Natural killer cell (primary cell): ENCODE data around the gene ZNF562. TPM values are rescaled to one million over a fixed set of nuclear protein-coding genes. Genes with fewer than 3 reads are reported as not detected.
"Not testable (repeated sequence)": the region's sequence is repeated elsewhere in the genome, so short reads cannot be mapped to it uniquely, and the experiment has no call there.

Experiments used
- ATAC-seq, 3 donors: fragments of 150-1000 bp in 2 of 3; fragments of 200-7000 bp in 1 of 3; cut with Tn5 transposase; 1 replicate in 1 of 3; 2 replicates in 2 of 3; pipeline ENCODE4 v1.10.0; 2021; ENCODE audit warnings: mild to moderate bottlenecking in 2 of 3, moderate library complexity in 2 of 3
- DNase-seq, 2 donors: peaks; one replicate each; pipeline versions ENCODE4 v3.0.0 to v3.0.0-alpha.2; 2013 to 2021; ENCODE audit warnings: mixed read lengths in 1 of 2
- H3K27ac ChIP-seq: one replicate; pipeline ENCODE4 v1.5.1; 2013; ENCODE audit warnings: mild to moderate bottlenecking, low read length
- H3K27me3 ChIP-seq: one replicate; pipeline ENCODE4 v1.6.1; 2013; ENCODE audit warnings: low read length; ENCODE audit not compliant: control insufficient read depth, insufficient read depth
- H3K36me3 ChIP-seq: one replicate; pipeline ENCODE4 v1.6.1; 2013; ENCODE audit warnings: low read length; ENCODE audit not compliant: control insufficient read depth, insufficient read depth
- H3K4me1 ChIP-seq: one replicate; pipeline ENCODE4 v1.6.1; 2013; ENCODE audit warnings: low read length; ENCODE audit not compliant: control insufficient read depth, insufficient read depth
- H3K4me3 ChIP-seq: one replicate; pipeline ENCODE4 v1.5.1; 2013; ENCODE audit warnings: low read length
- H3K9me3 ChIP-seq: one replicate; pipeline ENCODE4 v1.6.1; 2013; ENCODE audit warnings: low read length; ENCODE audit not compliant: control insufficient read depth, insufficient read depth
- H3K27ac Mint-ChIP-seq, 2 donors: one replicate each; pipeline ENCODE4 v1.8.0; 2022; ENCODE audit warnings: mild to moderate bottlenecking in 2 of 2, mixed read lengths in 2 of 2, moderate library complexity in 1 of 2
- H3K27me3 Mint-ChIP-seq, 2 donors: one replicate each; pipeline ENCODE4 v1.8.0; 2022; ENCODE audit warnings: low read depth in 2 of 2, mixed read lengths in 2 of 2
- H3K36me3 Mint-ChIP-seq: one replicate; pipeline ENCODE4 v1.8.0; 2022; ENCODE audit warnings: mixed read lengths
- H3K4me1 Mint-ChIP-seq, 2 donors: one replicate each; pipeline ENCODE4 v1.8.0; 2022; ENCODE audit warnings: mixed read lengths in 2 of 2
- H3K4me3 Mint-ChIP-seq: one replicate; pipeline ENCODE4 v1.8.0; 2022; ENCODE audit warnings: mild to moderate bottlenecking, moderate library complexity, mixed read lengths
- H3K9me3 Mint-ChIP-seq, 2 donors: one replicate each; pipeline ENCODE4 v1.8.0; 2022; ENCODE audit warnings: mixed read lengths in 2 of 2
- CTCF ChIP-seq: fragments of 200-600 bp; IDR thresholded peaks from one replicate; pipeline ENCODE4 v1.8.0; 2022; ENCODE audit warnings: antibody characterized with exemption
- WGBS: methylation state at CpG from one replicate; pipeline ENCODE4 v1.1.7; 2013; ENCODE audit warnings: missing lambda C conversion rate; ENCODE audit not compliant: insufficient coverage; 5-methylcytosine and 5-hydroxymethylcytosine counted together
- intact Hi-C: fragments of 100-400 bp; cut with micrococcal nuclease; formaldehyde crosslinking; loops from one replicate; pipeline ENCODE4 v1.14.2; 2022
- total RNA-seq, 4 donors: library from RNA; stranded (reverse); fragments of 120-200 nt in 1 of 4; gene quantifications; one replicate each; pipeline versions ENCODE4 v1.2.3 to v1.2.4, GENCODE V29; 2013 to 2022

The ZNF562 gene
- total RNA-seq, 3 donors from 2014 or later (not counting 1 experiment from before 2014, with no cell fraction given), result 21.6 to 25.3 (median 23.1) TPM

GRCh38 chr19:9702186-9702585, 27.3 kb upstream of the ZNF562 start:
- peaks cover 0 to 7% of the 10 kb centered on the region in 2 donors for H3K27me3 Mint-ChIP-seq
- peaks cover 4% of the 10 kb centered on the region for H3K4me1 ChIP-seq
- no peak for TF ChIP-seq CTCF
- H3K27ac Mint-ChIP-seq, result no peak overlapping the region
- H3K27ac ChIP-seq, result no peak overlapping the region
- H3K9me3 Mint-ChIP-seq, result no peaks in the 10 kb centered on the region
- no peak overlapping the region for H3K4me3 ChIP-seq
- no peaks in the 10 kb centered on the region for H3K36me3 Mint-ChIP-seq
- H3K36me3 ChIP-seq, result no peaks in the 10 kb centered on the region
- H3K4me3 Mint-ChIP-seq, result no peak overlapping the region
- ATAC-seq, result no peak
- no peaks in the 10 kb centered on the region for H3K9me3 ChIP-seq
- H3K27me3 ChIP-seq, result no peaks in the 10 kb centered on the region
- no peak for DNase-seq
- 92% methylated on average over 6 of the region's 6 CpGs for WGBS
- H3K4me1 Mint-ChIP-seq, result peaks cover 0 to 8% of the 10 kb centered on the region in 2 donors
- intact Hi-C loops, result no loop called here

DNA sequence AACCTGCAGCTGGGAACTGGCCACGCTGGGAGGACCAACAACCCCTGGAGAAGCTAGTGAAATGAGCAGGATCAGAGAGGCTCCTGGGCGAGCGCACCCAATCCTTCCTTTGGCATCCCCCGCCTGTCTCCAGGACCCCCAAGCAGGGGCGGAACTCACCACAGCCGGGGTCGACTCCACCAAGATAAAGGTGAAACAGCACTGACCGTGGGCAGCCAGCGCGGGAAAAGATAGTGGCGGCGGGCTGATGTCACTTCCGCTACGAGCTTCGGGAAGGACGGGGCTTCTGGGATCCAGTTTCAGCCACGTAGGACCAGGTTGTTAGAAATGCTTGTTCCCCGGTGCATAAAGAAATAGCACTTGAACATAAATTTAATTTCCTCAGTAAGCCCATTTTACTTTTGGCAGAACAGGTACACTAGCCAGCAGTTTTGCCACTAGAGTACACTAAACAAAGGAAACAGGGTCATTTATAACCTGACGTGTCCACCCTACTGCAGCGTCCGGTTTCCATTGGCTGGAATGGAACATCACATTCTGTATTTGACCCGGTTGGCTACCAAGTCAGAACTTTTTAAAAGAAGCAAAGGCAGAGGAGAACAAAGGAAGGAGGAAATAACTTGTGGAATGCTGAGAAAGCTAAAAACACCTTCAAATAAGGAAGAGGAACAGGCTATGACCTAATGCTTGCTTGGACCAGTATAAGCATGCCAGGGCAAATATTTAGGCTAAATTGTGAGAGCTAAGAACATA, 25.5 kb upstream of the ZNF562 start:
- H3K9me3 ChIP-seq, result no peaks in the 10 kb centered on the region
- Mint-ChIP-seq H3K4me1 (peaks cover 0 to 8% of the 10 kb centered on the region in 2 donors), H3K9me3 (no peaks in the 10 kb centered on the region), H3K27me3 (peaks cover 0 to 7% of the 10 kb centered on the region in 2 donors), H3K27ac (no peak overlapping the region), H3K4me3 (no peak overlapping the region), H3K36me3 (no peaks in the 10 kb centered on the region)
- 95% methylated on average over 22 of the region's 22 CpGs for WGBS
- intact Hi-C loops, result no loop called here
- TF ChIP-seq CTCF, result no peak
- DNase-seq (no peak), ATAC-seq (no peak)
- no peak overlapping the region for H3K4me3 ChIP-seq
- no peaks in the 10 kb centered on the region for H3K36me3 ChIP-seq
- peaks cover 4% of the 10 kb centered on the region for H3K4me1 ChIP-seq
- no peaks in the 10 kb centered on the region for H3K27me3 ChIP-seq
- H3K27ac ChIP-seq, result no peak overlapping the region

GRCh38 chr19:9690301-9690700, 15.4 kb upstream of the ZNF562 start:
- H3K27me3 Mint-ChIP-seq, result peaks cover 8 to 29% of the 10 kb centered on the region in 2 donors
- H3K36me3 ChIP-seq, H3K27ac Mint-ChIP-seq, H3K4me3 ChIP-seq, H3K4me1 Mint-ChIP-seq, H3K36me3 Mint-ChIP-seq, intact Hi-C loops, ATAC-seq, H3K9me3 ChIP-seq, H3K27ac ChIP-seq, H3K4me3 Mint-ChIP-seq, H3K4me1 ChIP-seq, H3K27me3 ChIP-seq, DNase-seq, H3K9me3 Mint-ChIP-seq: not testable (repeated sequence)
- no CpG with 5 or more reads among the region's 4 CpGs for WGBS

DNA sequence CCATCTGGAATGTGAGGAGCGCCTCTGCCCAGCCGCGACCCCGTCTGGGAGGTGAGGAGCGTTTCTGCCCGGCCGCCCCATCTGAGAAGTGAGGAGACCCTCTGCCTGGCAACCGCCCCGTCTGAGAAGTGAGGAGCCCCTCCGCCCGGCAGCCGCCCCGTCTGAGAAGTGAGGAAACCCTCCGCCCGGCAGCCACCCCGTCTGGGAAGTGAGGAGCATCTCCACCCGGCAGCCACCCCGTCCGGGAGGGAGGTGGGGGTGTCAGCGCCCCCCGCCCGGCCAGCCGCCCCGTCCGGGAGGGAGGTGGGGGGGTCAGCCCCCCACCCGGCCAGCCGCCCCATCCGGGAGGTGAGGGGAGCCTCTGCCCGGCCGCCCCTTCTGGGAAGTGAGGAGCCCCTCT, 5.1 kb upstream of the ZNF562 start:
- intact Hi-C loops, result not testable (repeated sequence)

GRCh38 chr19:9675358-9675901, 530 bp upstream of the ZNF562 start:
- not testable (repeated sequence) for H3K9me3 Mint-ChIP-seq, H3K27me3 Mint-ChIP-seq, H3K36me3 Mint-ChIP-seq, H3K27me3 ChIP-seq, DNase-seq, ATAC-seq, H3K36me3 ChIP-seq
- Mint-ChIP-seq H3K27ac (peak overlapping the region; percentile 96 to 100), H3K4me3 (peak overlapping the region; percentile 99), H3K4me1 (peaks cover 30 to 37% of the 10 kb centered on the region in 2 donors)
- Histone ChIP-seq H3K27ac (peak overlapping the region; percentile 95), H3K9me3 (peaks cover 16% of the 10 kb centered on the region), H3K4me1 (peaks cover 11% of the 10 kb centered on the region), H3K4me3 (peak overlapping the region; percentile 91)
- WGBS, result 57% methylated on average over 12 of the region's 20 CpGs
- intact Hi-C loops, result loop anchor here (1.0 to 2.0 kb wide), 2 partner anchors 55 to 93 kb away; partner anchors contain the start of genes ZNF561 and ZNF846

More for the DNA sequence above, 5.1 kb upstream of the ZNF562 start:
- not testable (repeated sequence) for DNase-seq, H3K9me3 ChIP-seq, ATAC-seq, H3K4me1 ChIP-seq, H3K27ac Mint-ChIP-seq, H3K9me3 Mint-ChIP-seq, H3K4me1 Mint-ChIP-seq, H3K27me3 ChIP-seq, H3K36me3 ChIP-seq, H3K27ac ChIP-seq, H3K4me3 Mint-ChIP-seq, H3K36me3 Mint-ChIP-seq, H3K4me3 ChIP-seq
- WGBS, result 97% methylated on average over 26 of the region's 30 CpGs
- peaks cover 4 to 16% of the 10 kb centered on the region in 2 donors for H3K27me3 Mint-ChIP-seq
